Measurements from ENCODE around the gene SLAIN2. TPM values are rescaled to one million over a fixed set of nuclear protein-coding genes. Genes with fewer than 3 reads are reported as not detected.

SLAIN2 gene
- total RNA-seq, 2 experiments from 2014 or later = 58.8 to 96.5 TPM

DNA sequence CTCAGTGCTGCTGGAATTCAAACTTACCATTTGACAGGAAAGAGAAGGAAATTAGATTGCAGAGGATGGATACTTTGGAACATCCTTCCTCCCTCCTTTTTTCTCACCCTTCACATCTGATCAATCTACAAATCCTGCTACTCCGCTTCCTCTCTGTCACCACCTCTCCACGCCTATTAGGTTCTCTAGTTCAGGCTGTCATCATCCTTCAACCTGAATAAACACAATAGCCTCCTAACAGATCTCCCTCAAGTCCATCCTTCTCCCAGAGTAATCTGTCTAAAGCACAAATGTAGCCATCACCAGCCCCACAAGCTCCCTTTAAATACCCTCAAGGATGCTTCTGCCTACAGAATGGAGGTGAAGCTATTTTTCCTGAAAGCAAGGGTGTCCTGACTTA is 20.0 kb upstream of the SLAIN2 start:
- no peak for DNase-seq
- CTCF ChIA-PET = no interaction called here
- H3K9me3 Mint-ChIP-seq = no peaks in the 10 kb centered on the region
- H3K4me3 Mint-ChIP-seq = no peak overlapping the region
- no peak overlapping the region for H3K27ac Mint-ChIP-seq
- POLR2A ChIA-PET = no interaction called here
- H3K36me3 Mint-ChIP-seq (ENCODE audit: low read depth) = no peaks in the 10 kb centered on the region
- H3K27me3 Mint-ChIP-seq = no peaks in the 10 kb centered on the region
- H3K4me1 Mint-ChIP-seq = no peaks in the 10 kb centered on the region

DNA sequence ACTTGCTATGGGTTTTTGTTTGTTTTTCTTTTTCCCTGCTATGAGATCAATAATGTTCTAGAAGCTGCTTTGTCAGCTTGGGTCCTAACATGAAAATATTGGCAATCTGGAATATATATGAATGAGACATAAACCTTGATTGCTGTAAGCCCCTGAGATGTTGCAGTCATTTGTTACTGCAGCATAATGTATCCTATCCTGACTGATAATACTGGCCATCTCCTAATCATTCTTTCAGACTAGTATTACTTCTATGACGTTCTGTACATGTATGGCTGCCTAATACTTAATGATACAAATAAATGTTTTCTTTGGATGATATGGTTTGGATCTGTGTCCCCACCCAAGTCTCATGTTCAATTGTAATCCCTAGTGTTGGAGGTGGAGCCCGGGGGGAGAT is 19.3 kb upstream of the SLAIN2 start:
- no peaks in the 10 kb centered on the region for H3K9me3 Mint-ChIP-seq

DNA sequence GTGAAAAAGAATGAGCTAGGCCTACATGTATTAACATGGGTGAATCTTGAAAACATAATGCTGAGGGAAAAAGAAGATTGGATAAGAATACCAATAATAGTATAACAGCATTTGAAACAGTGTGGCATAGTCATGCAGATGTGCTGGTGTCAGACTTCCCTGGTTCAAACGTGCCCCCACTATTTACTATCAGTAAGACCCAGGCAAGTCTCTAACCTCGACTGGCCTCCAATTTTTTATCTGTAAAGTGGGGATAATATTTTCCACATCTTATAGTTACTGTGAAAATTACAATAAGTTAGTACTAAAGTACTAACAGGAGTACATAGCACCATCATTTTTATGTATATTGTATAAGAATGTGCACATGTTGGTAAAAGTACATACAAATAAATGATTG is 17.0 kb upstream of the SLAIN2 start:
- H3K27ac Mint-ChIP-seq = no peak overlapping the region
- DNase-seq = no peak
- CTCF ChIA-PET = no interaction called here
- peaks cover 2% of the 10 kb centered on the region for H3K27me3 Mint-ChIP-seq
- POLR2A ChIA-PET = no interaction called here
- H3K4me1 Mint-ChIP-seq = peaks cover under 1% of the 10 kb centered on the region
- no peaks in the 10 kb centered on the region for H3K9me3 Mint-ChIP-seq
- no peak overlapping the region for H3K4me3 Mint-ChIP-seq
- H3K36me3 Mint-ChIP-seq (ENCODE audit: low read depth) = no peaks in the 10 kb centered on the region

More for the DNA sequence above, 19.3 kb upstream of the SLAIN2 start:
- Mint-ChIP-seq H3K36me3 (ENCODE audit: low read depth) (no peaks in the 10 kb centered on the region), H3K4me1 (no peaks in the 10 kb centered on the region), H3K4me3 (no peak overlapping the region), H3K27ac (no peak overlapping the region), H3K27me3 (no peaks in the 10 kb centered on the region)
- ChIA-PET CTCF (no interaction called here), POLR2A (no interaction called here)
- no peak for DNase-seq

DNA sequence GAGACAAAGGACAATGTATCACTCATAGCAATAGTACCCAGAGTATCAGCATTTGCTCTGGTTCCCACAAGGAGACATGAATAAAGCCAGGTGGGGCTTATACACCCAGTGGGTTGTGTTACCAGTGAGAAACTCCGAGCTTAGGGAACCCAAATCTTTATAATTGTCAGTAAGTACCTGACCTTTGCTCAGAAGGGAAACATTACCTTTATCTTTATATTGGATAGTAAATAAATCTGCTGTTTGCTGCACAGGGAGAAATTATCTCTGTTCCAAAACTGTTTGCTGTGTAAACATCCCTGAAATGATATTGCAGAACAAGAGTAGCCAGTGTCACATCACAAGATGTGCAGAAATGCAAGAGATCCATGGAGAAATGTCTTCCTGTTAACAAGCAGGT is 12.1 kb upstream of the SLAIN2 start:
- H3K36me3 Mint-ChIP-seq (ENCODE audit: low read depth) = no peaks in the 10 kb centered on the region
- peaks cover 7% of the 10 kb centered on the region for H3K27me3 Mint-ChIP-seq
- H3K4me1 Mint-ChIP-seq = peaks cover 10% of the 10 kb centered on the region
- no peak overlapping the region for H3K4me3 Mint-ChIP-seq
- CTCF ChIA-PET = no interaction called here
- H3K9me3 Mint-ChIP-seq = no peaks in the 10 kb centered on the region
- POLR2A ChIA-PET = no interaction called here
- H3K27ac Mint-ChIP-seq = no peak overlapping the region
- DNase-seq = no peak

DNA sequence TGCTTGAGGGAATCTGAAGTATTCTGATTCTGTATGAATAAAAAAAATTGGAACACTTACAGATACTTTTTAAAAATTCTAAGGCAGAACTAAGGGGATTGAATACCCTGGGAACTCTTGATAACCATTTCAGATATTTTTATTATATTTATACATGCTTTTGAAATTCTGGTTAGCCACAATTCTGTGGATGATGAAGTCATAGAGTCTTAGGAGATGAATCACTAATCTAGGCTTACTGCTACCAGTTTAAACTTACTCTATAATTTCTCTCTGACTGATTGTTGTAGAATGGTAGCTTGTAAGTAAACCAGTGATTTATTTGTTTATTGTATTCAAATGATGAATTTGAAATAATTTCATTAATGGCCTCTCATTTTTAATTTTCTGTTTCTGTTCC is 11.4 kb upstream of the SLAIN2 start:
- no peaks in the 10 kb centered on the region for H3K36me3 Mint-ChIP-seq (ENCODE audit: low read depth)
- H3K27me3 Mint-ChIP-seq = peaks cover 9% of the 10 kb centered on the region
- no peaks in the 10 kb centered on the region for H3K9me3 Mint-ChIP-seq
- DNase-seq = no peak
- ChIA-PET POLR2A (no interaction called here), CTCF (no interaction called here)
- no peak overlapping the region for H3K27ac Mint-ChIP-seq
- H3K4me1 Mint-ChIP-seq = peaks cover 10% of the 10 kb centered on the region
- no peak overlapping the region for H3K4me3 Mint-ChIP-seq

DNA sequence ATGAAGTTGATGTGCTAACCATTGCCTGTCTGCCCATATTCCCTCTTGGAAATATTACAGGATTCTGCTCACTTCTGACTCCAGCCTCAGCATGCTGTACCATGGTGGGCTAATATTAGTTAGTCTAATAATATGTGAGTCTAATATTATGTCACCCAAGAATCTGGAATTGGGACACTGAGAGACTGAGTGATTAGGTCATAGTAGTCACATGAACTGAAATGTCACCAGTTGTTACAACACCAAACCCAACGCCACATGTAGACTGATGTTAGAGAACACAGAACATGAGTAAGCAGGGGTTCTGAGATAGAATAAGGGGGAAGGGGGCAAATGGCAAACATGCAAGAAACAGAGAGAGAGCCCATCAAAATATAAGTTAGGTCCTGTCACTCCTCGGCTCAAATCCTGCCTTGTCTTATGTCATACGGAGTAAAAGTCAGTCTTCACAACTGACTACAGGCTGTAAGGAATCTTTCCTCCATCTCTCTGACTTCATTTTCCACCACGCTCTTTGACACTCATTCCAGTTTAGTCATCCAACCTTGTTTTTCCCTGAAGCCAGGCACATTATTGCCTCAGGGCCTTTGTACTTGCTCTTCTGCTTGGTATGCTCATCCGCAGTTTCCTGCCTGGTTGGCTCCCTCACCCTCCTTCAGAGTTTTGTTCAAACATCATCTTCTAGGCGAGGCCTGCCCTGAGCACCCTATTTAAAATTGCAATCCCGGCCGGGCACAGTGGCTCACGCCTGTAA is 9.6 kb upstream of the SLAIN2 start:
- H3K27me3 Mint-ChIP-seq = peaks cover 9% of the 10 kb centered on the region
- no peak overlapping the region for H3K27ac Mint-ChIP-seq
- ChIA-PET CTCF (interaction anchor here (0.6 kb wide), 1 partner anchor 17 kb away, joined by 4 read pairs; no protein-coding TSS in a partner anchor), POLR2A (no interaction called here)
- H3K4me3 Mint-ChIP-seq = no peak overlapping the region
- no peaks in the 10 kb centered on the region for H3K36me3 Mint-ChIP-seq (ENCODE audit: low read depth)
- DNase-seq = no peak
- H3K4me1 Mint-ChIP-seq = peaks cover 10% of the 10 kb centered on the region
- H3K9me3 Mint-ChIP-seq = no peaks in the 10 kb centered on the region

DNA sequence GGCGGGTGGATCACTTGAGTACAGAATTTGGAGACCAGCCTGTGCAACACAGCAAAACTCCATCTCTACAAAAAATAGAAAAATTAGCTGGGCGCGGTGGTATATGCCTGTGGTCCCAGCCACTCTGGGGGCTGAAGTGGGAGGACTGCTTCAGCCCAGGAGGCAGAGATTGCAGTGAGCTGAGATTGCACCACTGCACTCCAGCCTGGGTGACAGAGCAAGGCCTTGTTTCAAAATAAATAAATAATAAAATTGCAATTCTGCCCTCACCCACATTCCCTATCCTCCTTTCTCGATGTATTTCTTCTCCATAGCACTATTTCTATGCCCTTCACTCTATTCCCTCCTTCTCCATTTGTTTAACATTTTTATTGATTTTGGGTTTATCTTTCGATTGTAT is 8.7 kb upstream of the SLAIN2 start:
- Mint-ChIP-seq H3K9me3 (no peaks in the 10 kb centered on the region), H3K27me3 (peaks cover 9% of the 10 kb centered on the region), H3K4me1 (peaks cover 12% of the 10 kb centered on the region), H3K4me3 (no peak overlapping the region), H3K27ac (no peak overlapping the region), H3K36me3 (ENCODE audit: low read depth) (no peaks in the 10 kb centered on the region)
- POLR2A ChIA-PET = no interaction called here
- DNase-seq = no peak
- CTCF ChIA-PET = interaction anchor here (1.6 kb wide), 1 partner anchor 10 kb away, joined by 3 read pairs; no protein-coding TSS in a partner anchor

- POLR2A ChIA-PET = no interaction called here
- no peaks in the 10 kb centered on the region for H3K36me3 Mint-ChIP-seq (ENCODE audit: low read depth)
- H3K9me3 Mint-ChIP-seq = no peaks in the 10 kb centered on the region
- CTCF ChIA-PET = interaction anchor here (1.6 kb wide), 1 partner anchor 9 kb away, joined by 3 read pairs; no protein-coding TSS in a partner anchor
- DNase-seq = no peak
- H3K27ac Mint-ChIP-seq = no peak overlapping the region
- H3K4me3 Mint-ChIP-seq = no peak overlapping the region
- H3K27me3 Mint-ChIP-seq = peaks cover 7% of the 10 kb centered on the region
- peaks cover 17% of the 10 kb centered on the region for H3K4me1 Mint-ChIP-seq
Measured at GRCh38 chr4:48333587-48333986, 7.7 kb upstream of the SLAIN2 start.

GRCh38 chr4:48334236-48334635 is 7.1 kb upstream of the SLAIN2 start:
- H3K27me3 Mint-ChIP-seq = peaks cover 7% of the 10 kb centered on the region
- H3K4me3 Mint-ChIP-seq = no peak overlapping the region
- no peaks in the 10 kb centered on the region for H3K36me3 Mint-ChIP-seq (ENCODE audit: low read depth)
- no peak for DNase-seq
- ChIA-PET CTCF (no interaction called here), POLR2A (no interaction called here)
- H3K4me1 Mint-ChIP-seq = peaks cover 17% of the 10 kb centered on the region
- H3K27ac Mint-ChIP-seq = no peak overlapping the region
- H3K9me3 Mint-ChIP-seq = no peaks in the 10 kb centered on the region

DNA sequence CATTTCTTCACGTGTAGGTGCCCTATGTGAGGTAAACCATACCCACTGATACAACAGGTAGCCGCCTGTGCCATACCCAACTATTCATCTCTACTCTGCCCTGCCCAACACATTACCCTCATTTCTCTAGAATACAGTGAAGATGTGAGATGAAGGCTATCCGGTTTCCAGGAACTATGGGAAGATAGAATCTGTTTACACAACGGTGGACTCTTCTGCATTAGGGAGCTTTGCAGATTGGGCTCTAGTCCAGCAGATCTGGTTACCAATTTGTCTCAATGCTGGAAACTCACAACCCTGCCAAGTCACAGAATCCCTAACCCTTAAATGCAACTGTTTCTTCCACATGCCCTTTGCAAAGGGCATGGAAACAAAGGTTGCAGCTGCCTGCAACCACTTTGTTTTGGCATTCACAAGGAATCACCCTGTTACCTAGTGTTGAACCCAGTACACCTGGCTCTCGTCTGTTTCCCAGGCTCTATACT is 6.4 kb upstream of the SLAIN2 start:
- ChIA-PET CTCF (no interaction called here), POLR2A (no interaction called here)
- H3K27ac Mint-ChIP-seq = no peak overlapping the region
- DNase-seq = no peak
- no peaks in the 10 kb centered on the region for H3K9me3 Mint-ChIP-seq
- peaks cover 19% of the 10 kb centered on the region for H3K4me1 Mint-ChIP-seq
- H3K27me3 Mint-ChIP-seq = peaks cover 6% of the 10 kb centered on the region
- no peaks in the 10 kb centered on the region for H3K36me3 Mint-ChIP-seq (ENCODE audit: low read depth)
- no peak overlapping the region for H3K4me3 Mint-ChIP-seq

- ChIA-PET CTCF (interaction anchor here (2.5 kb wide), 1 partner anchor 9 kb away, joined by 7 read pairs; no protein-coding TSS in a partner anchor), POLR2A (no interaction called here)
- H3K4me3 Mint-ChIP-seq = no peak overlapping the region
- no peak overlapping the region for H3K27ac Mint-ChIP-seq
- no peaks in the 10 kb centered on the region for H3K36me3 Mint-ChIP-seq (ENCODE audit: low read depth)
- no peak for DNase-seq
- H3K9me3 Mint-ChIP-seq = no peaks in the 10 kb centered on the region
- peaks cover 2% of the 10 kb centered on the region for H3K27me3 Mint-ChIP-seq
- peaks cover 19% of the 10 kb centered on the region for H3K4me1 Mint-ChIP-seq
Measured at GRCh38 chr4:48336146-48336870, 5.0 kb upstream of the SLAIN2 start.

DNA sequence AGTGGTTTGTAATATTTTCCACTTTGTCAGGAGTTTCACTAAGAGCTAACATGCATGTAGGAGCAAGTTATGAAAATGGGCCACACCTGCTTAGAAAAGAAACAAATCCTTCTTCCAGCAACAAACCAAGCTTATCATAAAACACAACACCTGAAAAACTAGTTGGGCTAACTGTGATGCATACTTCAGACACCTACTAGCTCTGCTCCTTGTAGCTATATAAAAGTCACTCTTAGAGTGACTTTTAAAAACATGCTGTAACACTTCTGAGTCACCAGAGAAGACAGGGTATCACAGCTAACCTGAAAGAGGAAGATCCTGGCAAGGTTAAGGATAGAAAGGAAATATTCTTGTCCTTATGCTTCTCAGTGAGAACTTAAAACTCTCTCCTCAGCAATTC is 3.6 kb upstream of the SLAIN2 start:
- Mint-ChIP-seq H3K4me3 (no peak overlapping the region), H3K9me3 (no peaks in the 10 kb centered on the region), H3K27ac (no peak overlapping the region), H3K4me1 (peaks cover 23% of the 10 kb centered on the region), H3K36me3 (ENCODE audit: low read depth) (peaks cover 2% of the 10 kb centered on the region), H3K27me3 (peaks cover 2% of the 10 kb centered on the region)
- ChIA-PET CTCF (interaction anchor here (1.1 to 2.5 kb wide), 2 partner anchors 10 to 18 kb away, joined by 3 to 7 read pairs; no protein-coding TSS in a partner anchor), POLR2A (no interaction called here)
- no peak for DNase-seq

DNA sequence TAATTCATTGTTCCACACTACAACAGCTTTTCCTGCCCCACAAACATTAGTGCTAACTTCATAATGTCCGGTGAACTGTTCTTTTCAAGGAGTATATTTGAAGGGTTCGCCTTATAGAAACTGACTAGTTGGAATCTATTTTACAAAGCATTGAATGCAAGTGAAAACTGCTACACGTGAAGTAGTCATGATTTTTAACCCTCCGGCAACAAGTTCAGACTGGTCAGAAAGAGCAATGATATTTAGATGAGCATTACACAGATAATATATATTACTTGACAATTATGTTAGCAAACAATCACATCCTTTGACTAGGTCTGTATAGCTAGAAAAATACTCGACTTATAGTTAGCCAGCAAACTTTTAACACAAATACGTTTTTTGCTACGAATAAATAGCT is 1.7 kb upstream of the SLAIN2 start:
- CTCF ChIA-PET = no interaction called here
- peaks cover 4% of the 10 kb centered on the region for H3K36me3 Mint-ChIP-seq (ENCODE audit: low read depth)
- no peak overlapping the region for H3K27ac Mint-ChIP-seq
- no peak for DNase-seq
- peak overlapping the region; percentile 98 for H3K4me3 Mint-ChIP-seq
- H3K9me3 Mint-ChIP-seq = no peaks in the 10 kb centered on the region
- POLR2A ChIA-PET = no interaction called here
- peaks cover 2% of the 10 kb centered on the region for H3K27me3 Mint-ChIP-seq
- H3K4me1 Mint-ChIP-seq = peaks cover 41% of the 10 kb centered on the region

Data from activated CD4-positive, alpha-beta T cell treated with anti-CD3 and anti-CD28 coated beads, Interleukin-2, amount 10 ng/mL, durations not matched to agents 7 days and 5 days (primary cell).